Gastrocnemius medialis (tissue), 4 donors: Measurements from ENCODE around the gene ELOVL4. TPM values are rescaled to one million over a fixed set of nuclear protein-coding genes. Genes with fewer than 3 reads are reported as not detected.

ENCODE experiments used
- ATAC-seq, 2 donors: fragments of 150-250 bp; one replicate each; pipeline ENCODE4 v1.9.1; 2016
- DNase-seq, 2 donors: peaks; one replicate each; pipeline ENCODE4 v3.0.0-alpha.2; 2019
- H3K27ac ChIP-seq, 4 donors: fragments of 200-600 bp; sonication (generic); 1 replicate in 1 of 4; 2 replicates in 3 of 4; pipeline ENCODE4 v1.5.1; 2016 to 2018; ENCODE audit warnings: mild to moderate bottlenecking in 2 of 4, moderate library complexity in 1 of 4
- H3K27me3 ChIP-seq, 3 donors: fragments of 200-600 bp; sonication (generic) in 2 of 3; 1 replicate in 1 of 3; 2 replicates in 2 of 3; pipeline versions ENCODE4 v1.5.1 to v1.6.0; 2016 to 2019; ENCODE audit warnings: mild to moderate bottlenecking in 1 of 3, moderate library complexity in 1 of 3
- H3K36me3 ChIP-seq, 2 donors: fragments of 200-600 bp; sonication (generic) in 1 of 2; one replicate each; pipeline ENCODE4 v1.5.1; 2017 to 2018
- H3K4me1 ChIP-seq, 2 donors: fragments of 200-600 bp; sonication (generic) in 1 of 2; one replicate each; pipeline ENCODE4 v1.5.1; 2016 to 2017; ENCODE audit warnings: mild to moderate bottlenecking in 2 of 2
- H3K4me3 ChIP-seq, 4 donors: fragments of 200-600 bp; sonication (generic) in 3 of 4; 1 replicate in 1 of 4; 2 replicates in 3 of 4; pipeline ENCODE4 v1.5.1; 2016 to 2019; ENCODE audit warnings: mild to moderate bottlenecking in 2 of 4
- H3K9me3 ChIP-seq, 3 donors: fragments of 200-600 bp; sonication (generic) in 2 of 3; 1 replicate in 1 of 3; 2 replicates in 2 of 3; pipeline ENCODE4 v1.5.1; 2016 to 2019
- CTCF ChIP-seq, 5 experiments: fragments of 450-650 bp in 3 of 5; fragments of 200-600 bp in 2 of 5; sonication (generic) in 2 of 5; IDR thresholded peaks in 4 of 5; conservative IDR thresholded peaks in 1 of 5; 1 replicate in 4 of 5; 2 replicates in 1 of 5; pipeline ENCODE4 v1.5.1; 2016 to 2019; ENCODE audit warnings: antibody characterized with exemption in 5 of 5, mild to moderate bottlenecking in 3 of 5, moderate library complexity in 3 of 5
- POLR2A ChIP-seq, 2 donors: fragments of 450-650 bp; IDR thresholded peaks; one replicate each; pipeline ENCODE4 v1.6.1; 2017; ENCODE audit warnings: antibody characterized with exemption in 2 of 2, mild to moderate bottlenecking in 2 of 2, moderate library complexity in 2 of 2
- in situ Hi-C, 4 donors: fragments of 200-750 bp; cut with MboI; loops; one replicate each; pipeline versions ENCODE4 v1.15.0 to v1.8.0; 2017; ENCODE audit warnings: low sequenced_read_pairs in 4 of 4
- intact Hi-C: fragments of 100-400 bp; cut with DNase I; formaldehyde crosslinking; loops from one replicate; pipeline ENCODE4 v1.15.1; 2023; ENCODE audit warnings: low total_unique reads
- total RNA-seq, 4 donors: library from RNA; depleted of rRNA; stranded (reverse); fragments of >200 nt; gene quantifications; one replicate each; pipeline versions ENCODE4 v1.1.0 to v1.2.3, GENCODE V29; 2016

The ELOVL4 gene
- total RNA-seq, 4 donors from 2014 or later = 0.15 TPM; not detected in 3

GRCh38 chr6:79985128-79985527 lies 37.8 kb upstream of the ELOVL4 start:
- no peaks in the 10 kb centered on the region for H3K27me3 ChIP-seq
- H3K9me3 ChIP-seq = no peaks in the 10 kb centered on the region
- H3K4me3 ChIP-seq = no peak overlapping the region
- in situ Hi-C loops (no loop called here), intact Hi-C loops (no loop called here)
- H3K36me3 ChIP-seq = no peaks in the 10 kb centered on the region
- H3K4me1 ChIP-seq = no peaks in the 10 kb centered on the region
- TF ChIP-seq CTCF (IDR thresholded peaks at IDR 0.05 in 4 of 5, conservative IDR thresholded peaks at IDR 0.05 in 1 of 5) = no peak
- TF ChIP-seq POLR2A (IDR thresholded peaks at IDR 0.05) = no peak
- ATAC-seq = no peak
- no peak for DNase-seq
- H3K27ac ChIP-seq = no peak overlapping the region

- intact Hi-C loops (no loop called here), in situ Hi-C loops (no loop called here)
- Histone ChIP-seq H3K4me1 (no peaks in the 10 kb centered on the region), H3K36me3 (no peaks in the 10 kb centered on the region), H3K9me3 (no peaks in the 10 kb centered on the region), H3K4me3 (no peak overlapping the region), H3K27ac (no peak overlapping the region), H3K27me3 (no peaks in the 10 kb centered on the region)
- ATAC-seq = no peak
- no peak for DNase-seq
- no peak for TF ChIP-seq POLR2A (IDR thresholded peaks at IDR 0.05)
- TF ChIP-seq CTCF (IDR thresholded peaks at IDR 0.05 in 4 of 5, conservative IDR thresholded peaks at IDR 0.05 in 1 of 5) = no peak
These were observed 36.9 kb upstream of the ELOVL4 start for GRCh38 chr6:79984261-79984660.

- Histone ChIP-seq H3K27me3 (no peaks in the 10 kb centered on the region), H3K9me3 (no peaks in the 10 kb centered on the region), H3K36me3 (no peaks in the 10 kb centered on the region), H3K4me1 (no peaks in the 10 kb centered on the region), H3K4me3 (no peak overlapping the region), H3K27ac (no peak overlapping the region)
- in situ Hi-C loops = no loop called here
- no peak for TF ChIP-seq CTCF (IDR thresholded peaks at IDR 0.05 in 4 of 5, conservative IDR thresholded peaks at IDR 0.05 in 1 of 5)
- intact Hi-C loops = no loop called here
- ATAC-seq = no peak
- no peak for DNase-seq
These were observed 34.3 kb upstream of the ELOVL4 start for GRCh38 chr6:79981652-79982051.

- H3K9me3 ChIP-seq = peaks cover 0 to 7% (median 0%) of the 10 kb centered on the region in 3 donors
- H3K36me3 ChIP-seq = no peaks in the 10 kb centered on the region
- no peak overlapping the region for H3K27ac ChIP-seq
- DNase-seq = no peak
- H3K4me3 ChIP-seq = no peak overlapping the region
- in situ Hi-C loops (no loop called here), intact Hi-C loops (no loop called here)
- no peaks in the 10 kb centered on the region for H3K27me3 ChIP-seq
- no peak for TF ChIP-seq CTCF (IDR thresholded peaks at IDR 0.05 in 4 of 5, conservative IDR thresholded peaks at IDR 0.05 in 1 of 5)
- TF ChIP-seq POLR2A (IDR thresholded peaks at IDR 0.05) = no peak
- no peak for ATAC-seq
- no peaks in the 10 kb centered on the region for H3K4me1 ChIP-seq
These were observed 23.8 kb upstream of the ELOVL4 start for GRCh38 chr6:79971193-79971592.

GRCh38 chr6:79969784-79970183 lies 22.4 kb upstream of the ELOVL4 start:
- H3K27me3 ChIP-seq = no peaks in the 10 kb centered on the region
- in situ Hi-C loops = no loop called here
- H3K9me3 ChIP-seq = peaks cover 0 to 7% (median 0%) of the 10 kb centered on the region in 3 donors
- no peaks in the 10 kb centered on the region for H3K36me3 ChIP-seq
- no peak overlapping the region for H3K4me3 ChIP-seq
- intact Hi-C loops = no loop called here
- no peak for ATAC-seq
- no peak overlapping the region for H3K27ac ChIP-seq
- no peak for TF ChIP-seq POLR2A (IDR thresholded peaks at IDR 0.05)
- TF ChIP-seq CTCF (IDR thresholded peaks at IDR 0.05 in 4 of 5, conservative IDR thresholded peaks at IDR 0.05 in 1 of 5) = no peak
- no peak for DNase-seq
- H3K4me1 ChIP-seq = no peaks in the 10 kb centered on the region
